HepG2 (cell line): ENCODE results near the gene HPRT1.

ENCODE experiments used
- ELF1 ChIP-seq: sonication (generic); formaldehyde crosslinking; IDR thresholded peaks from 2 replicates; pipeline ENCODE4 v1.4.0; 2020; ENCODE audit warnings: missing genetic modification reagents
- ESRRA ChIP-seq: sonication (generic); formaldehyde crosslinking; IDR thresholded peaks from 2 replicates; pipeline ENCODE4 v1.5.1; 2020; ENCODE audit warnings: mild to moderate bottlenecking, low read depth, missing genetic modification reagents
- GATAD2A ChIP-seq: IDR thresholded peaks from 2 replicates; pipeline ENCODE4 v1.6.1; 2016
- POLR2A ChIP-seq, 2 experiments: IDR thresholded peaks; 2 replicates each; pipeline ENCODE4 v1.6.1; 2011; ENCODE audit warnings: low read depth in 2 of 2, low read length in 2 of 2, mild to moderate bottlenecking in 1 of 2, moderate library complexity in 1 of 2; ENCODE audit not compliant: insufficient read depth in 1 of 2
- RAD21 ChIP-seq: fragments of 450-650 bp; formaldehyde crosslinking; IDR thresholded peaks from 2 replicates; pipeline ENCODE4 v1.5.0; 2020; ENCODE audit warnings: mild to moderate bottlenecking
- XRCC5 ChIP-seq: fragments of 200-400 bp; formaldehyde crosslinking; optimal IDR thresholded peaks from 2 replicates; pipeline ENCODE3; 2017; ENCODE audit warnings: mild to moderate bottlenecking, low read length
- ZNF574 ChIP-seq: sonication (generic); formaldehyde crosslinking; IDR thresholded peaks from 2 replicates; pipeline ENCODE4 v1.4.0; 2020; ENCODE audit warnings: missing genetic modification reagents
- TF ChIP-seq, protein P1 (sequence below): sonication (generic); formaldehyde crosslinking; IDR thresholded peaks from 2 replicates; pipeline ENCODE4 v1.9.0; 2021; ENCODE audit warnings: missing genetic modification reagents, borderline replicate concordance

GRCh38 chrX:134528960-134529359 is 69.0 kb downstream of the HPRT1 start:
- TF ChIP-seq XRCC5, result no peak
- no peak for TF ChIP-seq ESRRA (CRISPR knock-in tag)
- TF ChIP-seq GATAD2A (CRISPR knock-in tag), result no peak
- no peak for TF ChIP-seq RAD21 (CRISPR knock-in tag)
- TF ChIP-seq POLR2A (IDR thresholded peaks at IDR 0.05; ENCODE audit: insufficient read depth in 1 of 2, low read depth in 2 of 2, low read length in 2 of 2), result no peak
- TF ChIP-seq, protein P1, sequence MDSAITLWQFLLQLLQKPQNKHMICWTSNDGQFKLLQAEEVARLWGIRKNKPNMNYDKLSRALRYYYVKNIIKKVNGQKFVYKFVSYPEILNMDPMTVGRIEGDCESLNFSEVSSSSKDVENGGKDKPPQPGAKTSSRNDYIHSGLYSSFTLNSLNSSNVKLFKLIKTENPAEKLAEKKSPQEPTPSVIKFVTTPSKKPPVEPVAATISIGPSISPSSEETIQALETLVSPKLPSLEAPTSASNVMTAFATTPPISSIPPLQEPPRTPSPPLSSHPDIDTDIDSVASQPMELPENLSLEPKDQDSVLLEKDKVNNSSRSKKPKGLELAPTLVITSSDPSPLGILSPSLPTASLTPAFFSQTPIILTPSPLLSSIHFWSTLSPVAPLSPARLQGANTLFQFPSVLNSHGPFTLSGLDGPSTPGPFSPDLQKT (CRISPR knock-in tag), result no peak
- no peak for TF ChIP-seq ELF1
- TF ChIP-seq ZNF574 (CRISPR knock-in tag), result no peak
